Activated gamma-delta T cell (primary cell): Measurements from ENCODE around the gene GNB1L.

Source experiments
- DNase-seq: peaks from one replicate; lab custom pipeline; 2025; lab: John Stamatoyannopoulos, UW

GNB1L gene

DNA sequence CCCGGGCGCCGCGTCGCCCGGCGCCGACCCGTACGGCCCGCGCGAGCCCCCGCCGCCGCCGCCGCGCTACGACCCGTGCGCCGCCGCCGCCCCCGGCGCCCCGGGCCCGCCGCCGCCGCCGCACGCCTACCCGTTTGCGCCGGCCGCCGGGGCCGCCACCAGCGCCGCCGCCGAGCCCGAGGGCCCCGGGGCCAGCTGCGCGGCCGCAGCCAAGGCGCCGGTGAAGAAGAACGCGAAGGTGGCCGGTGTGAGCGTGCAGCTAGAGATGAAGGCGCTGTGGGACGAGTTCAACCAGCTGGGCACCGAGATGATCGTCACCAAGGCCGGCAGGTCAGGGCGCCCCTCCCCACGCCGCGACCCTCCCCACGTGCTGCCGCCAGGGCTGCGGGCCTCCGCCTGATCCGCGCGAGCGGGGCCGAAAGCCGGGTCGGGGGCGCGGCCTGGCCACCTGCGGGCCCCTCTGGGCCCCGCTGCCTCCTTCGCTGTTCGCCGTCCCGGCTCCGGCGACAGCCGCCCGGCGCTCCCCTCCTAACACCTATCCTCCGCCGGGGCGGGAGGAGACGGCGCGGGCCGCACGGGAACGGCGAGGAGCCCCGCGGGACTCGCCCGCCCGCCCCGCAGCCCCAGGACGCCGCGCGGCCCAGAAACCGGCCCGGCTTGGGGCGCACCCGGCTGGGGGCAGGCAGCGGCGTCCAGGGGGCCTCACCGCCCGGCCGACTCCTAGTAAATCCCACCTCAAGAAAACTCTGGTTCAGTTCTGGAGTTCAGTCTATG, 93.5 kb downstream of the GNB1L start:
- DNase-seq = no peak

DNA sequence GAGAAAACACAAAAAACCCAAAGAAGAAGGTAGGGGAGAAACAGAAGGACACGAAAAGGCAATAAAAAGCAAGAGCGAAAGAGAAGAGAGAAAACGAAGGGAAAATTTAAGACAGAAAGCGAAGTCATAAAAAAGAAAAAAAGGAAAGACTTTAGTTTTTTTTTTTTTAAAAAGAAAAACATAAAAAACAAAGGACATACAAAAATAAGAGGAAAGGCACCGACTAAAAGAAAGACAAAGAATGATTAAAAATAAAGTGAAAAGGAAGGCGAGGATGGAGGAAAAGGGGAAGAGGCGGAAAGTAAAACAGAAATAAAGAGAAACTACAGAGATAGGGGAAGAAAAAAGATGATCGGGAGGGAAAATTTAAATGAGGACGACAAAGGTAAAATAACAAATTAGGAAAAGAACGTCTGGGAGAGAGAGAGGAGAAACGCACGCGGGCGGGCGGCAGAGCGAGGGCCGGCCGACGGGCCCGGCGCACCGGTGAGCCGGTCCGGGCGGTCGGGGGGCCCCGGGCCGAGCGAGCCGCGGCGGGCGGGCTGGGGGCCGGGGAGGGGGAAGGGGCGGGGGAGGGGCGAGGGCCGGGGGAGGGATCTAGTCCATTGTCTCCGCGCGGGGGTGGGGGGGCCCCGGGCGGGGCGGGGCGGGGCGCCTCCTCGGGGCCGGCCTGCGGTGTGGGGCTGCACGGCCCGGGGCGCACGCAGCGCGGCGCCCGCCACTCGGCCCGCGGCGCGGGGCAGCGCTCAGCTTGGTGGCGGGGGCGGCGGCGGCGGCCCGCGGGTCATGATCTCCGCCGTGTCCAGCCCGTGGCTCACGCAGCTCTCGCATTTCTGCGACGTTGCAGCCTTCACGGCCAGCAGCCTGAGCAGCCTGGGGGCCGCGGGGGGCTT, 94.4 kb downstream of the GNB1L start, which contains the start of gene TBX1:
Gene TBX1 (plus strand): TSS at position 721 of the 893 bp plus-strand sequence. CDS start 66 bp downstream, at position 787.
- no peak for DNase-seq

DNA sequence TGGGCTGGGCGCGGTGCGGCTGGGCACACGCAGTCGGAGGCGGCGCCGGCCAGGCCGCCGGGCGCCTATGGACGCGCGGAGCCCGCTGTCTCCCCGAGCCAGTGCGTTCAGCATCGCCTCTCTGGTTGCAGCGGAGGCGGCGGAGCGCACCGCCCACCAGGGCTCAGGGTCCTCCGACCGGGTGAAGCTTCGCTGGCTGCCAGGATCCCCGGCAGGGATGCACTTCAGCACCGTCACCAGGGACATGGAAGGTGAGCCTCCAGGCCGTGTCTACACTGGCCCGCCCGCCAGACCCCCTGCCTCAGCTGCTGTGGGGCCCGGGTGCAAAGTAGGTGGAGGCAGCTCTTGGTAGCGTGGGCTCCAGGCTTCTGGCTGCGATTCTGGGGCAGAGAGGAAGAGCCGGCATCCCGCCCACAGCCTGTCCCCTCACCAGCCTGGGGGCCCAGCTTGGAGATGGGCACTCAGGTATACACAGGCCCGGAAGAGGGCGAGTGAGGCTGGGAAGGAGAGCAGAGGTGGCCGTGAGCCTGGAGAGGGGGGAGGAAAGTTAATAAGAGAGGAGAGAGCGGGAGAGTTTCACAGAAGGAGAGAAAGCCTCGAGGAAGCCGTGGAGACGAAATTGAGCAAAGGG, 95.1 kb downstream of the GNB1L start:
- no peak for DNase-seq

GRCh38 chr22:19758896-19759426, 95.7 kb downstream of the GNB1L start:
- no peak for DNase-seq

DNA sequence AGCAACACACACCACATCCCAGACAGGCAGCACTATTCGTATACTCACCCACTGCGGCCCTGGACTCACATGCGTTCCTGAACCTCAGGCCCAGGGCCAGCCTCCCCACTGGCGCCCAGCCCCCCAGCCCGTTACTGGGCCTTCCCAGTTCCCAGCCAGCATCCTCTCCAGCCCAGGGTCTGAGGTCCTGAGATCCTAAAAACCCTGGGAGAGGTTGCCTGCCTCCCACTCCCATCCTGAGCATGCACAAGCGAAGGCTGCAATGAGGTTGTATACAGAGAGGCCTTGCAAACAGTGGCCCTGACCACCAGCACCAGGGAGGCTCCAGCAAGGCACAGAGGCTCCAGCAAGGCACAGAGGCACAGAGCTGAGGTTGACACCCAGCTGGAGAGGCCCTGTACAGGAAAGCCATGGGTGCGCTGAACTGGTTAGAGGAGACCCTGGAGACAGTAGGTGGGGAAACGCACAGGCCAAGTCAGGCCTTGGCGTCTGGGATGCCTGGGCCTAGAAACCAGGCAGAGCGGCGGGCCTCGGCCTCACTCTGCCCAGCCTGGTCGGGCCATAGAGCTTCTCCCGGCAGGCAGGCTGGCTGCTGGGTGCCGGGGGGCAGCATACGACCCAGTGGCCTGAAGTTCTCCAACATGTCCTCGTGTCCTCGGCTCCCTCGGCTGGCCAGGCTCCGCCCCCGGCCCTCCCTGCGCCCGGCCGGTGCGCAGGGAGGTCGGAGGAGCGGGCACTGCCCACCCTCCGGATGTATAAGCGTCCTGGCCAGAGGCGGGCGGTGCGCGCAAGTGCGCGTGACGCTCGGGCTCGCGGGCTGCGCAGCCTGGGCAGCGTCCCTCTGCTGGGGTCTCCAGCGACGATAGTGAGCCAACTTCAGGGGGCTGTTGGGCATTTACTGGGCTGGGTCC, 96.4 kb downstream of the GNB1L start:
- no peak for DNase-seq

DNA sequence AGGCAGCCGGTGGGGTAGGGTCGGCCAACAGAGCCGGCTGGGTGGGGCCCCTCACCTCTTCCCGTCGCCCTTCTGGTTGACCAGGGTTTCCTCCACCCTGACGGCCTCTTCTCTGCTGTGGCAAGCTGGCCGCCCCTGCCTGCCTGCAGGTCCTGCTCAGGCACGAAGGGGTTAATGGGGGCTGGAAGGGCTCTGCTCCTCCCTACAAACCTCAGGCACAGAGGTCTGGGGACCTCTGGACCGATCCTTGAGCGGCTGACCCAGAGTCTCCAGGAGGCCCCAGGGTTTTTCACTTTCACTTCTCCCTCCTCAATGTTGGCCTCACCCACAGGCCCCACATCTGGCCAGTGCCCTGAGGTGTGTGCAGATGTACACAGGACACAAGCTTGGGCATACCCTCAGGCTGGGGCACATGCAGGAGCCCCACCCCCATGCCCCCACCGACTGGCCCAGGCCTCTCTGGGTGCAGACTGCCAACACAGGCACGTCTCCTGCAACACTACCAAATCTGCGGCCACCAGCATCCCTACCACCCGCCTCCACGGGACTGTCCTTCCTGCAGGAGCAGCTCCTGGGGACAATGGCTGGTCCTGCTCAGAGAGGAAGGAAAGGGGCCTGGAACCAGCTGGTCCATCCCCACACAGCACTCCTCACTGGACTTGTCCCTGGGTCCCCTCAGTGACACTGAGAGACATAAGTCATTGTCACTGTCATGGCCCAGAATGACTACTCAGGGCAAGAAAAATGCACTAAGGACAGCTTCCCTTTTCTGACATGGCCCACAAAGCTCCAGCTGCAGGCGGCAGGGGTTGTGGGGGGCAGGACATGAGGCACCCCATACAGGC, 97.3 kb downstream of the GNB1L start:
- no peak for DNase-seq

DNA sequence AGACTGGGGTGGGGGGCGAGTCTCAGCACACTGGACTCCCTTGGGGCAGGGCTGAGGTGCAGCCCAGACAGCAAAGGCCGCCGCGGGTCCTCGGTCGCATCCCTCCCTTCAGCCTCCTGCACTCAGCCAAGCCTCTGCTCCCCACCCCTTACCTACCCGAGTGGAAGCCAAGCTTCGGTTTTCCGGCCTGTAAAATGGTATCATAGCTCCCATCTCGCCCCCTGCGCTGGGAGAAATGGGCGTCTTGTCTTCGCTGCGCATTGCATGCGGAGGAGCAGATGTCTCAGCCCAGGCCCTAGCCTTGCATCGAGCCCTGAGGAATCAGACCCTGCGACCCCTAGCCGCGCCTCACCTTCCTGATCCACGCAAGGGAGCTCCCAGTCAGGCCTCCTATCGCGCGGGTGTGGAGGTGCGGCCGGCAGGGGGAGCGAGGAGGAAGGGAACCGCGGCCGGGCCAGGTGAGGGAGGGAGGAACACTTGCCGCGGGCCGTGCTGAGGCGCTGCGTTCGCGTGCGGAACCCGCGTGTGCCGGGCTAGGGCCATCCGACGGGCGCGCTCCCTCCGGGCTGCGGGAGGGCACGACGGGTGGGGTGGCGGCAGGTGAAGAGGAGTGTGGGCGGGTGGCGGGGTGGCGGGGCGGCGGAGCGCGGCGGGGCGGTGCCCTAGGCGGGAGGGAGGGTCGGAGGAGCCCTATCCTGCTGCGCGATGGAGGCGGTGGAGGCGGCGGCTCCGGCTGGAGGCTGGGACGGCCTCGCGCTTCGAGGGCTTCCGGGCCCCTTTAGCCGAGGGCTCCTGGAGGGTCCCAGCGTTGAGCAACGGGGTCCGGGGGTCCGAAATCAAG, 98.2 kb downstream of the GNB1L start:
- DNase-seq = peak; percentile 27

DNA sequence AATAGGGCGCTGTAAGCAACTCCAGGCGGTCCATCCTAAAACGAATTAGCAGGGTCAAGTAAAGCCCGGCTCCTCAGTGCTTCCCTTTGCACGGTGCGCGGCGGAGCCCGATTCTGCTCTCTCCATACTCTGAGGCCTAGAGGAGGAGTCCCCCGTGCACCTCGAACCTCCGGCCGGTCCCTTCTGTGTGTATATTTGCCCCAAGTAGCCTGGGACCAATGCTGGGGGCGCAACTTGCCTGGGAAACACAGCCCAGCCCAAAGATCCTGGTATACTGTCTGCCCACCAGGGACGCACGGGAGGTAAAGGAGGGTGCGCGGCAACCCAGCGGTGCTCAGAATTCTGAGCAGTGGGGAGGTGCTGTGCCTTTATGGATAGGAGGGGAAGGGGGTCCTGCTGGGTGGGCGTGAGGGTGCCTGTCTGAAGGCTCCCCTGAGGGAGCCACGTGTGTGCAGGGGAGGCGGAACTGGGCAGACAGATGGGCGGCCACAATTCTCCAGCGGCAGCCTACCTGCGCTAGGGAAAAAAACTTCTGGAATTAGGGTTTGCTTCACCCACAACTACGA, 98.9 kb downstream of the GNB1L start:
- no peak for DNase-seq

DNA sequence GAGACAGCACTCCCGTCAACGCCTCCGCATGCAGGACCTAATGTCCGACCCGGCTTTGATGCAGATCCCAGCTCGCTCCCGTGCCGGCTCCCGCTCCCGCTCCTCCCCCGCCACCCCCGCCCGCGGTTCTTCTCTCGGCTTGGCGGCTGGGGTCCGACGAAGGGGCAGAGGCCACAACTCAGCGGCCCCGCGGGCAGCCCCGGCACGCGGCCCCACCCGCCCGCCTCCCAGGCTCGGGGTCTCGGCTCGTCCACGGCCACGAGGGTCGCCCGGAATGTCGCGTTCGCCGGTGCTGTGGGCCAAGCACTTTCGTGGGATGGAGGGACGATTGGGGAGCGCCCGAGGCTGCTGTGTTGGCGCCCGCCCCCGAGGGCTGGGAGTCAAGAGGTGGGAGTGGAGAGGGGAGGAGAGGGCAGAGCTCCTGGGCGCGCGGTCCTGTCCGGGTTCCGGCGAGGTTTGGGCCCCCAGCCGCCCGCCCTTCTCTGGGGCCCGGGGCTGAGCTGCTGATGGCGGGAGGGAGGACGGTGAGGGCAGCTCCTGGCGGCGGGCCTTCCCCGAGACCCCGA, 99.4 kb downstream of the GNB1L start:
- no peak for DNase-seq

DNA sequence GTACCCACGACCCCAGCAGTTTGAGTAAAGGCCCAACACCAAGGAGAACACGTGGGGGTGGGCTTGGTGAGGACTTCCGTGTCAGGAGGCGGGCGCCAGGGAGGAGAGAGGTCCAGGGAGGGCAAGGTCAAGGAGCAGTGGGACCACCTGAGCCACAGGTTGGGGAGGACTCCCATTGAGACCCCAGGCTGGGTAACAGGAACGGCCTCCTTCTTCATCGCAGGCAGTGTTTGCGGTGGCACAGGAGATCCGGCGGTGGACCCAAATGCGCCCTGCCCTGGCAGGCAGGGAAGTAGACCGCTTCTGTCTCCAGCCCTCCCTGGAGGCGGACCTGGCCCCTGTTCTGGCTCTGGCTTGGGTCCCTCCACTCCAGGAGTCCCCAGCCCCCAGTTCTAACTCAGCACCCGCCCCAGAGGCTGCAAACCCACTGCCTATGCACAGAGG, 100.0 kb downstream of the GNB1L start:
- no peak for DNase-seq

DNA sequence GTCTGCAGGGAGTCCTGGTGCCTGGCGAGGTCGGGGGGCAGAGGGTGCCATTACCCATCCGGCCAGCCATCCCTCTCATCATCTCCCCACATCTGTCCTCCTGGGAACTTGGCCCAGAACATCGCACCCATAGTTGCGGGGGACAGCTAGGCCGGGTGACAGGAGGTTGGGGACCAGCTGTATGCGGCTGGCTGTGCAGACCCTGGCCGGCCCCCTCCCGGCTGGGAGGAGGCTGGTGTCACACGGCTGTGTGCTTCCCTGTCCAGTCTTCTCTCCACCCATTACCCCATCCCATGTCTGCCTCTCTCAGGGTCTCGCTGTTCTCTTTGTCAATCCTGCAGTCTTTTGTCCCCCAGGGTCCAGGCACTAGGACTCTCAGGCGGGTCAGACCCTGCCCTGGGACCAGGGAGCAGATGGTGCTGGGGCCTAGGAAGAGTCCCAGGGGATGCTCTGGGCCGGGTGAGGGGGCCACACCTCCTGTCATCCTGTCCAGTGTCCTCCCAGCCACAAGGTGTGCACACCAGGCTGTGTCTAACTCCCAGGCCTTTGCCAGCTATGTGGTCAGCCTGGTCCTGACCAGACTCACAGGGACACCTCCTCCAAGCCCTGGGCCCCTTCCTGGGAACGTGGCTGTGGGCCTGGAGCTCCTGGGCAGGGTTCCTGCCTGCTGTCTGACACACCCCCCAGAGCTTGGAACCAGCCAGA, 100.5 kb downstream of the GNB1L start:
- no peak for DNase-seq

- no peak for DNase-seq
Observed at GRCh38 chr22:19753090-19753842, 101.4 kb downstream of the GNB1L start.

- DNase-seq = no peak
Observed at GRCh38 chr22:19751497-19752245, 103.0 kb downstream of the GNB1L start.

- no peak for DNase-seq
Observed at GRCh38 chr22:19750507-19751490, 103.9 kb downstream of the GNB1L start.

- no peak for DNase-seq
Observed at GRCh38 chr22:19749876-19750275, 104.8 kb downstream of the GNB1L start.
